Liver (tissue), 9 donors: ENCODE data around the gene RAB43. TPM values are rescaled to one million over a fixed set of nuclear protein-coding genes. Genes with fewer than 3 reads are reported as not detected.

Experiments
- DNase-seq: peaks from one replicate; pipeline ENCODE4 v3.0.0-alpha.2; 2017; ENCODE audit warnings: low spot score
- H3K27ac ChIP-seq, 2 donors: one replicate each; pipeline ENCODE4 v1.7.0; 2013; ENCODE audit warnings: inconsistent platforms in 2 of 2, low read length in 2 of 2, control low read depth in 1 of 2, low read depth in 1 of 2, mild to moderate bottlenecking in 1 of 2
- H3K27me3 ChIP-seq, 4 donors: one replicate each; pipeline versions ENCODE4 v1.6.1 to v1.7.0; 2013; ENCODE audit warnings: low read length in 3 of 4, inconsistent platforms in 1 of 4, mild to moderate bottlenecking in 1 of 4, moderate library complexity in 1 of 4; ENCODE audit not compliant: control insufficient read depth in 4 of 4, insufficient read depth in 4 of 4
- H3K36me3 ChIP-seq, 4 donors: one replicate each; pipeline versions ENCODE4 v1.6.1 to v1.7.0; 2013; ENCODE audit warnings: low read length in 3 of 4, mild to moderate bottlenecking in 3 of 4, low read depth in 1 of 4, moderate library complexity in 1 of 4; ENCODE audit not compliant: control insufficient read depth in 4 of 4, insufficient read depth in 3 of 4
- H3K4me1 ChIP-seq, 4 donors: one replicate each; pipeline versions ENCODE4 v1.6.1 to v1.7.0; 2013; ENCODE audit warnings: low read length in 3 of 4, mild to moderate bottlenecking in 3 of 4, moderate library complexity in 1 of 4; ENCODE audit not compliant: control insufficient read depth in 4 of 4, insufficient read depth in 4 of 4
- H3K4me3 ChIP-seq, 3 donors: one replicate each; pipeline versions ENCODE4 v1.6.1 to v1.7.0; 2013; ENCODE audit warnings: low read length in 3 of 3, control low read depth in 1 of 3, low read depth in 1 of 3, mild to moderate bottlenecking in 1 of 3
- H3K9ac ChIP-seq, 2 donors: one replicate each; pipeline ENCODE4 v1.7.0; 2013; ENCODE audit warnings: low read length in 2 of 2, mild to moderate bottlenecking in 2 of 2, moderate library complexity in 2 of 2, control low read depth in 1 of 2, low read depth in 1 of 2
- H3K9me3 ChIP-seq, 4 donors: one replicate each; pipeline versions ENCODE4 v1.6.1 to v1.7.0; 2013; ENCODE audit warnings: low read length in 3 of 4; ENCODE audit not compliant: control insufficient read depth in 4 of 4
- EGR1 ChIP-seq, 2 donors: IDR thresholded peaks; 2 replicates each; pipeline ENCODE4 v1.6.1; 2016 to 2018; ENCODE audit warnings: antibody characterized with exemption in 2 of 2, low read depth in 2 of 2
- FOXA1 ChIP-seq: IDR thresholded peaks from 2 replicates; pipeline ENCODE4 v1.6.1; 2016; ENCODE audit warnings: antibody characterized with exemption
- FOXA2 ChIP-seq: IDR thresholded peaks from 2 replicates; pipeline ENCODE4 v1.6.1; 2016; ENCODE audit warnings: antibody characterized with exemption
- GABPA ChIP-seq, 2 donors: IDR thresholded peaks in 1 of 2; conservative IDR thresholded peaks in 1 of 2; 2 replicates each; pipeline ENCODE4 v1.6.1; 2016; ENCODE audit warnings: antibody characterized with exemption in 2 of 2, mild to moderate bottlenecking in 1 of 2, moderate library complexity in 1 of 2
- HNF4A ChIP-seq, 2 donors: conservative IDR thresholded peaks; 2 replicates each; pipeline ENCODE4 v1.6.1; 2016; ENCODE audit warnings: antibody characterized with exemption in 2 of 2, mild to moderate bottlenecking in 2 of 2
- HNF4G ChIP-seq: IDR thresholded peaks from 2 replicates; pipeline ENCODE4 v1.6.1; 2016; ENCODE audit warnings: antibody characterized with exemption
- JUND ChIP-seq, 2 donors: IDR thresholded peaks; 2 replicates each; pipeline ENCODE4 v1.6.1; 2016; ENCODE audit warnings: antibody characterized with exemption in 2 of 2
- MAX ChIP-seq: IDR thresholded peaks from 2 replicates; pipeline ENCODE4 v1.6.1; 2016; ENCODE audit warnings: antibody characterized with exemption
- NR2F2 ChIP-seq: IDR thresholded peaks from 2 replicates; pipeline ENCODE4 v1.6.1; 2016; ENCODE audit warnings: antibody characterized with exemption
- RAD21 ChIP-seq, 2 donors: IDR thresholded peaks; 2 replicates each; pipeline ENCODE4 v1.6.1; 2016; ENCODE audit warnings: antibody characterized with exemption in 2 of 2, mild to moderate bottlenecking in 2 of 2
- REST ChIP-seq: IDR thresholded peaks from 2 replicates; pipeline ENCODE4 v1.6.1; 2016; ENCODE audit warnings: antibody characterized with exemption, mild to moderate bottlenecking
- RXRA ChIP-seq, 2 donors: IDR thresholded peaks; 2 replicates each; pipeline ENCODE4 v1.6.1; 2017 to 2018; ENCODE audit warnings: antibody characterized with exemption in 2 of 2, mild to moderate bottlenecking in 1 of 2
- SP1 ChIP-seq: IDR thresholded peaks from 2 replicates; pipeline ENCODE4 v1.6.1; 2018; ENCODE audit warnings: antibody characterized with exemption, mild to moderate bottlenecking
- TAF1 ChIP-seq: conservative IDR thresholded peaks from 2 replicates; pipeline ENCODE4 v1.6.1; 2016; ENCODE audit warnings: antibody characterized with exemption, mild to moderate bottlenecking
- YY1 ChIP-seq: IDR thresholded peaks from 2 replicates; pipeline ENCODE4 v1.6.1; 2016; ENCODE audit warnings: antibody characterized with exemption, mild to moderate bottlenecking
- ZBTB33 ChIP-seq: IDR thresholded peaks from 2 replicates; pipeline ENCODE4 v1.6.1; 2016; ENCODE audit warnings: antibody characterized with exemption
- WGBS: extraction: QIAGEN DNeasy Blood & Tissue Kit; methylation state at CpG from one replicate; pipeline ENCODE4 v1.1.7; 2013; 5-methylcytosine and 5-hydroxymethylcytosine counted together
- polyA plus RNA-seq, 2 donors: library from polyadenylated mRNA; stranded (reverse) in 1 of 2; unstranded in 1 of 2; fragments of 200-250 nt in 1 of 2; fragments of >200 nt in 1 of 2; fragmentation: Nextera tagmentation in 1 of 2; extraction: Ambion mirVana in 1 of 2; gene quantifications; one replicate each; pipeline versions ENCODE4 v1.2.1 to v1.2.3, GENCODE V29; 2013 to 2015
- total RNA-seq, 2 donors: library from RNA; depleted of rRNA; stranded (reverse); fragments of >200 nt; gene quantifications; one replicate each; pipeline ENCODE4 v1.2.3, GENCODE V29; 2014
- TF ChIP-seq, protein P1 (sequence below): fragments of 150-350 bp; IDR thresholded peaks from 2 replicates; pipeline ENCODE4 v1.5.1; 2017; ENCODE audit warnings: improper control_type of control experiment, low read depth, low read length; ENCODE audit not compliant: missing input control
- TF ChIP-seq, protein P2 (sequence below): IDR thresholded peaks from 2 replicates; pipeline ENCODE4 v1.6.1; 2016; ENCODE audit warnings: antibody characterized with exemption
- donor health status: healthy.
- donor health status: healthy.
- donor health status: healthy.
- donor health status: healthy.
- donor health status: healthy.

The RAB43 gene
- total and polyA plus RNA-seq, 4 donors = 13.4 to 58.1 (median 26.5) TPM

DNA sequence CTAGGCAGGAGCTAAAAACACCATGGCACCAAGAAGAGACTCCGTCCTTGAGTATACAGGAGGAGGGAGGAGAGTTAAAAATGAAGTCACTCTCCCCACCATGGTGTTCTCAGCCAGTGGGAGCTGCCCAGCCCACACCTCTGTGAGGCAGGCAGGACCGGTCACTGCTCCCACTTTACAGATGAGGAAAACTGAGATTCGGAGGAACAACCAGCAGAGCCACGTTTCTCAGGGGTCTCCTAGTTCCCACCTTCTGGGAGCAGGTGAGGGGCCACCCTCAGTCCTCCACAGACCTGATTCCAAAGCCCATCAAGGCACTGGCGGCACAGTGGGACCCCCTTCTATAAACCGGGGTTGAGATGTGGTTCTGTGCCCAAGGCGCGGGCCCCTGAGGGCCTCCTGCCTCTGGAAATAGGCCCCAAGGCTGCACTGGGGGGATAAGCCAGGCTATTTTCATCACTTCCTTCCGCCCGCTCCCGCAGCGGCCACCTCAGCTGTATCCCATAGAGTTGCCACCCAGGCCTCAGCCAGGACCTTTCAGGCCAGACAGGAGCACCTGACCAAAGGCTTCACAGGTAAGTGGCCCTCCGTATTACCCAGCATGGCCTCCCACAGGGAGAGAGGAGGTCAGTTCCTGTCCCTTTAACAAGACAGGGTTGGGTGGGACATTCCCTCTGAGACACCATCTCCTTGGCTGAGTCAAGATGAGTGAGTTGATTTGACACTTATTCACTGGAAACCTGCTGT, 61.2 kb downstream of the RAB43 start, which contains the start of gene GP9:
Gene GP9, plus strand, starts transcription at position 504 of the 747 bp plus-strand sequence. CDS start 961 bp downstream, outside the sequence.
- no peak for TF ChIP-seq HNF4G
- TF ChIP-seq HNF4A (conservative IDR thresholded peaks at IDR 0.05) = no peak
- TF ChIP-seq RXRA (IDR thresholded peaks at IDR 0.05) = no peak
- TF ChIP-seq, protein P1, sequence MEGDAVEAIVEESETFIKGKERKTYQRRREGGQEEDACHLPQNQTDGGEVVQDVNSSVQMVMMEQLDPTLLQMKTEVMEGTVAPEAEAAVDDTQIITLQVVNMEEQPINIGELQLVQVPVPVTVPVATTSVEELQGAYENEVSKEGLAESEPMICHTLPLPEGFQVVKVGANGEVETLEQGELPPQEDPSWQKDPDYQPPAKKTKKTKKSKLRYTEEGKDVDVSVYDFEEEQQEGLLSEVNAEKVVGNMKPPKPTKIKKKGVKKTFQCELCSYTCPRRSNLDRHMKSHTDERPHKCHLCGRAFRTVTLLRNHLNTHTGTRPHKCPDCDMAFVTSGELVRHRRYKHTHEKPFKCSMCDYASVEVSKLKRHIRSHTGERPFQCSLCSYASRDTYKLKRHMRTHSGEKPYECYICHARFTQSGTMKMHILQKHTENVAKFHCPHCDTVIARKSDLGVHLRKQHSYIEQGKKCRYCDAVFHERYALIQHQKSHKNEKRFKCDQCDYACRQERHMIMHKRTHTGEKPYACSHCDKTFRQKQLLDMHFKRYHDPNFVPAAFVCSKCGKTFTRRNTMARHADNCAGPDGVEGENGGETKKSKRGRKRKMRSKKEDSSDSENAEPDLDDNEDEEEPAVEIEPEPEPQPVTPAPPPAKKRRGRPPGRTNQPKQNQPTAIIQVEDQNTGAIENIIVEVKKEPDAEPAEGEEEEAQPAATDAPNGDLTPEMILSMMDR = no peak
- TF ChIP-seq REST = no peak
- TF ChIP-seq, protein P2, sequence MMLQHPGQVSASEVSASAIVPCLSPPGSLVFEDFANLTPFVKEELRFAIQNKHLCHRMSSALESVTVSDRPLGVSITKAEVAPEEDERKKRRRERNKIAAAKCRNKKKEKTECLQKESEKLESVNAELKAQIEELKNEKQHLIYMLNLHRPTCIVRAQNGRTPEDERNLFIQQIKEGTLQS = no peak
- TF ChIP-seq YY1 = no peak
- no peak for TF ChIP-seq NR2F2
- no peak for TF ChIP-seq SP1
- no peak for TF ChIP-seq FOXA1
- no peak for TF ChIP-seq GABPA (IDR thresholded peaks at IDR 0.05 in 1 of 2, conservative IDR thresholded peaks at IDR 0.05 in 1 of 2)
- TF ChIP-seq JUND (IDR thresholded peaks at IDR 0.05) = no peak
- TF ChIP-seq FOXA2 = no peak
- no peak for TF ChIP-seq ZBTB33
- TF ChIP-seq RAD21 (IDR thresholded peaks at IDR 0.05) = no peak
- no peak for TF ChIP-seq MAX
- no peak for TF ChIP-seq TAF1
- TF ChIP-seq EGR1 (IDR thresholded peaks at IDR 0.05; ENCODE audit: low read depth in 2 of 2) = no peak
- no peak within 1 kb of the TSS for H3K27ac ChIP-seq
- no peaks in the 10 kb centered on the region for H3K9me3 ChIP-seq
- peaks cover 2 to 11% (median 10%) of the 10 kb centered on the region in 4 donors for H3K4me1 ChIP-seq
- no peak for DNase-seq
- H3K36me3 ChIP-seq = no peaks in the 10 kb centered on the region
- no peak within 1 kb of the TSS for H3K4me3 ChIP-seq
- no peak within 1 kb of the TSS for H3K9ac ChIP-seq
- 81% methylated on average over 13 of the region's 13 CpGs for WGBS
- H3K27me3 ChIP-seq = no peaks in the 10 kb centered on the region
